HEK293T (cell line): ENCODE results near the gene RNH1.

Source experiments
- CTCF ChIA-PET: fragments of 350-600 bp; formaldehyde crosslinking; extraction: SDS; loops from one replicate; lab custom pipeline; 2021; ENCODE audit warnings: antibody characterized with exemption, inconsistent platforms; lab: Yijun Ruan, JAX
- POLR2A ChIA-PET: fragments of 350-600 bp; formaldehyde crosslinking; extraction: SDS; loops from one replicate; lab custom pipeline; 2020; ENCODE audit warnings: antibody characterized with exemption, inconsistent platforms; lab: Yijun Ruan, JAX
- DNase-seq: peaks from one replicate; pipeline ENCODE4 v3.0.0; 2012; ENCODE audit warnings: mixed read lengths; ENCODE audit errors: extremely low spot score
- ARNT ChIP-seq: fragments of 450-650 bp; IDR thresholded peaks from 2 replicates; pipeline ENCODE4 v1.6.1; 2017; ENCODE audit warnings: mild to moderate bottlenecking
- BHLHE40 ChIP-seq: fragments of 450-650 bp; IDR thresholded peaks from 2 replicates; pipeline ENCODE4 v1.6.1; 2016; ENCODE audit warnings: mild to moderate bottlenecking, moderate library complexity, borderline replicate concordance
- CTBP1 ChIP-seq: fragments of 450-650 bp; IDR thresholded peaks from 2 replicates; pipeline ENCODE4 v1.6.1; 2016; ENCODE audit warnings: borderline replicate concordance
- ELF4 ChIP-seq: fragments of 450-650 bp; IDR thresholded peaks from 2 replicates; pipeline ENCODE4 v1.6.1; 2017; ENCODE audit warnings: antibody characterized with exemption
- FOXA1 ChIP-seq: fragments of 450-650 bp; IDR thresholded peaks from 2 replicates; pipeline ENCODE4 v1.6.1; 2016; ENCODE audit warnings: mild to moderate bottlenecking
- FOXK2 ChIP-seq: fragments of 450-650 bp; IDR thresholded peaks from 2 replicates; pipeline ENCODE4 v1.6.1; 2016; ENCODE audit warnings: mild to moderate bottlenecking
- FOXM1 ChIP-seq: fragments of 450-650 bp; IDR thresholded peaks from 2 replicates; pipeline ENCODE4 v1.6.1; 2017; ENCODE audit warnings: mild to moderate bottlenecking, borderline replicate concordance
- HDGF ChIP-seq: fragments of 450-650 bp; IDR thresholded peaks from 2 replicates; pipeline ENCODE4 v1.6.1; 2017; ENCODE audit warnings: antibody characterized with exemption, borderline replicate concordance
- L3MBTL2 ChIP-seq: fragments of 450-650 bp; conservative IDR thresholded peaks from 2 replicates; pipeline ENCODE4 v1.6.1; 2016; ENCODE audit warnings: mild to moderate bottlenecking
- LEF1 ChIP-seq: fragments of 450-650 bp; IDR thresholded peaks from 2 replicates; pipeline ENCODE4 v1.6.1; 2017; ENCODE audit warnings: mild to moderate bottlenecking, borderline replicate concordance
- NFRKB ChIP-seq: fragments of 450-650 bp; IDR thresholded peaks from 2 replicates; pipeline ENCODE4 v1.6.1; 2016; ENCODE audit warnings: mild to moderate bottlenecking, moderate library complexity
- PKNOX1 ChIP-seq: fragments of 450-650 bp; IDR thresholded peaks from 2 replicates; pipeline ENCODE4 v1.6.1; 2016
- SP1 ChIP-seq: fragments of 450-650 bp; IDR thresholded peaks from 2 replicates; pipeline ENCODE4 v1.6.1; 2017
- SUZ12 ChIP-seq: fragments of 450-650 bp; IDR thresholded peaks from 2 replicates; pipeline ENCODE4 v1.6.1; 2016; ENCODE audit warnings: mild to moderate bottlenecking
- TARDBP ChIP-seq: fragments of 450-650 bp; IDR thresholded peaks from 2 replicates; pipeline ENCODE4 v1.6.1; 2016
- ZNF384 ChIP-seq: fragments of 450-650 bp; IDR thresholded peaks from 2 replicates; pipeline ENCODE4 v1.6.1; 2016

The RNH1 gene

GRCh38 chr11:462107-462890 lies 44.7 kb downstream of the RNH1 start:
- DNase-seq = no peak
- no peak for TF ChIP-seq NFRKB
- no peak for TF ChIP-seq LEF1
- TF ChIP-seq TARDBP = no peak
- no peak for TF ChIP-seq FOXA1
- no peak for TF ChIP-seq BHLHE40
- TF ChIP-seq ARNT = no peak
- TF ChIP-seq L3MBTL2 = no peak
- TF ChIP-seq ELF4 = no peak
- no peak for TF ChIP-seq FOXM1
- TF ChIP-seq SP1 = no peak
- no peak for TF ChIP-seq SUZ12
- CTCF ChIA-PET = no interaction called here
- POLR2A ChIA-PET = interaction anchor here (0.6 kb wide), 1 partner anchor 284 kb away, joined by 4 read pairs; no protein-coding TSS in a partner anchor

GRCh38 chr11:461626-462025 lies 45.4 kb downstream of the RNH1 start:
- POLR2A ChIA-PET = no interaction called here
- TF ChIP-seq ELF4 (no peak), FOXA1 (no peak)
- CTCF ChIA-PET = no interaction called here
- no peak for DNase-seq

GRCh38 chr11:460331-461199 lies 46.5 kb downstream of the RNH1 start:
- ChIA-PET POLR2A (no interaction called here), CTCF (no interaction called here)
- no peak for DNase-seq
- TF ChIP-seq CTBP1 = no peak

- ChIA-PET CTCF (no interaction called here), POLR2A (interaction anchor here (0.5 kb wide), 1 partner anchor 173 kb away, joined by 3 read pairs; no protein-coding TSS in a partner anchor)
- TF ChIP-seq FOXK2 (no peak), ELF4 (no peak), L3MBTL2 (no peak), TARDBP (no peak), SUZ12 (no peak), FOXA1 (no peak), FOXM1 (no peak), CTBP1 (no peak), ARNT (no peak), LEF1 (no peak), HDGF (no peak), BHLHE40 (no peak), SP1 (no peak), PKNOX1 (no peak), NFRKB (no peak)
- no peak for DNase-seq
Observed at GRCh38 chr11:459511-460220, 47.4 kb downstream of the RNH1 start.

- DNase-seq = no peak
- ChIA-PET CTCF (no interaction called here), POLR2A (no interaction called here)
- TF ChIP-seq ARNT (no peak), CTBP1 (no peak), ELF4 (no peak), PKNOX1 (no peak), ZNF384 (no peak), SP1 (no peak), FOXA1 (no peak), FOXK2 (no peak), HDGF (no peak), FOXM1 (no peak), SUZ12 (no peak), TARDBP (no peak)
Observed at GRCh38 chr11:457111-457760, 49.8 kb downstream of the RNH1 start.

GRCh38 chr11:456533-456932 lies 50.5 kb downstream of the RNH1 start:
- TF ChIP-seq LEF1 (no peak), ZNF384 (no peak), CTBP1 (no peak), PKNOX1 (no peak), NFRKB (no peak), L3MBTL2 (no peak), ELF4 (no peak), BHLHE40 (no peak), FOXK2 (no peak), ARNT (no peak), FOXA1 (no peak), TARDBP (no peak), HDGF (no peak), SUZ12 (no peak), SP1 (no peak), FOXM1 (no peak)
- ChIA-PET CTCF (no interaction called here), POLR2A (no interaction called here)
- DNase-seq = no peak
